Nephron (organoid): ENCODE measurements around the gene CSTF2.

Source experiments
- H3K27ac Mint-ChIP-seq, 3 experiments: 2 replicates each; pipeline ENCODE4 v1.8.0; 2020; ENCODE audit warnings: mixed read lengths in 3 of 3, mild to moderate bottlenecking in 2 of 3, moderate library complexity in 1 of 3
- H3K27me3 Mint-ChIP-seq: 2 replicates; pipeline ENCODE4 v1.8.0; 2021; ENCODE audit warnings: low read depth, mild to moderate bottlenecking, moderate library complexity, mixed read lengths
- H3K36me3 Mint-ChIP-seq: 2 replicates; pipeline ENCODE4 v1.8.0; 2020; ENCODE audit warnings: low read depth, mixed read lengths
- H3K4me1 Mint-ChIP-seq: 2 replicates; pipeline ENCODE4 v1.8.0; 2020; ENCODE audit warnings: mixed read lengths
- H3K4me3 Mint-ChIP-seq, 3 experiments: 2 replicates each; pipeline ENCODE4 v1.8.0; 2020; ENCODE audit warnings: mild to moderate bottlenecking in 3 of 3, mixed read lengths in 3 of 3, moderate library complexity in 2 of 3
- H3K9me3 Mint-ChIP-seq: 2 replicates; pipeline ENCODE4 v1.8.0; 2020; ENCODE audit warnings: mixed read lengths
- CTCF ChIP-seq, 3 experiments: fragments of 200-600 bp; sonication (generic); IDR thresholded peaks; one replicate each; pipeline ENCODE4 v1.5.0; 2021; ENCODE audit warnings: antibody characterized with exemption in 3 of 3; ENCODE audit not compliant: unreplicated experiment in 3 of 3

The CSTF2 gene

GRCh38 chrX:100868273-100868672 is 48.1 kb downstream of the CSTF2 start:
- Mint-ChIP-seq H3K9me3 (peaks cover 2% of the 10 kb centered on the region), H3K4me1 (no peaks in the 10 kb centered on the region), H3K4me3 (no peak overlapping the region), H3K27me3 (peaks cover 4% of the 10 kb centered on the region), H3K27ac (no peak overlapping the region), H3K36me3 (no peaks in the 10 kb centered on the region)
- no peak for TF ChIP-seq CTCF (IDR thresholded peaks at IDR 0.05; ENCODE audit: unreplicated experiment in 3 of 3)

GRCh38 chrX:100870527-100870926 is 50.3 kb downstream of the CSTF2 start:
- Mint-ChIP-seq H3K27ac (no peak overlapping the region), H3K4me1 (no peaks in the 10 kb centered on the region), H3K36me3 (no peaks in the 10 kb centered on the region), H3K4me3 (no peak overlapping the region), H3K27me3 (peaks cover 4% of the 10 kb centered on the region), H3K9me3 (peaks cover 2% of the 10 kb centered on the region)
- TF ChIP-seq CTCF (IDR thresholded peaks at IDR 0.05; ENCODE audit: unreplicated experiment in 3 of 3): no peak

- H3K27ac Mint-ChIP-seq: no peak overlapping the region
- peaks cover 2% of the 10 kb centered on the region for H3K9me3 Mint-ChIP-seq
- no peaks in the 10 kb centered on the region for H3K4me1 Mint-ChIP-seq
Observed at GRCh38 chrX:100871594-100872560, 51.7 kb downstream of the CSTF2 start.

GRCh38 chrX:100874325-100874724 is 54.1 kb downstream of the CSTF2 start, which contains the start of gene NOX1:
TSS of gene NOX1 (minus strand) at chrX:100874359. CDS start at chrX:100874139, 220 bp downstream.
- H3K4me3 Mint-ChIP-seq: no peak within 1 kb of the TSS
- H3K27me3 Mint-ChIP-seq: no peaks in the 10 kb centered on the region
- H3K36me3 Mint-ChIP-seq: no peaks in the 10 kb centered on the region
- H3K9me3 Mint-ChIP-seq: peaks cover 3% of the 10 kb centered on the region
- H3K4me1 Mint-ChIP-seq: no peaks in the 10 kb centered on the region
- H3K27ac Mint-ChIP-seq: no peak within 1 kb of the TSS
- TF ChIP-seq CTCF (IDR thresholded peaks at IDR 0.05; ENCODE audit: unreplicated experiment in 3 of 3): no peak

More at GRCh38 chrX:100871594-100872560, 51.7 kb downstream of the CSTF2 start:
- no peaks in the 10 kb centered on the region for H3K36me3 Mint-ChIP-seq
- H3K27me3 Mint-ChIP-seq: peaks cover 4% of the 10 kb centered on the region
- TF ChIP-seq CTCF (IDR thresholded peaks at IDR 0.05; ENCODE audit: unreplicated experiment in 3 of 3): no peak
- H3K4me3 Mint-ChIP-seq: no peak overlapping the region

GRCh38 chrX:100880368-100880767 is 60.2 kb downstream of the CSTF2 start:
- no peaks in the 10 kb centered on the region for H3K4me1 Mint-ChIP-seq
- no peaks in the 10 kb centered on the region for H3K27me3 Mint-ChIP-seq
- TF ChIP-seq CTCF (IDR thresholded peaks at IDR 0.05; ENCODE audit: unreplicated experiment in 3 of 3): no peak
- no peaks in the 10 kb centered on the region for H3K36me3 Mint-ChIP-seq
- H3K9me3 Mint-ChIP-seq: peaks cover 9% of the 10 kb centered on the region
- no peak overlapping the region for H3K4me3 Mint-ChIP-seq
- no peak overlapping the region for H3K27ac Mint-ChIP-seq
